Ramos (cell line): ENCODE results near the gene RAPGEF5.

ENCODE experiments used
- in situ Hi-C: fragments of 300-500 bp; cut with MboI; formaldehyde crosslinking; loops from one replicate; pipeline ENCODE4 v1.14.3; 2022; ENCODE audit warnings: low sequenced_read_pairs; ENCODE audit not compliant: unreplicated experiment

The RAPGEF5 gene

DNA sequence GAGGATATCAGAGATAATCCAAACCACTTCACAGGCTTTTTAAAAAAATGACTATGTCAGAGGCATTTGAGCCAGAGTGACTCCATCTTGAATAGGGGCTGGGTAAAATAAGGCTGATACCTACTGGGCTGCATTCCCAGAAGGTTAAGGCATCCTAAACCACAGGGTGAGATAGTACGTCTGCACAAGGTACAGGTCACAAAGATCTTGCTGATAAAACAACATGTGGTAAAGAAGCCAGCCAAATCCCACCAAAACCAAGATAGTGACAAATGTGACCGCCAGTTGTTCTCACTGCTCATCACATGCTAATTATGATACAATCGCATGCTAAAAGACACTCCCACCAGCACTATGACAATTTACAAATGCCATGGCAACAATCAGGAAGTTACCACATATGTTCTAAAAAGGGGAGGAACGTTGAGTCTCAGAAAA is 177.5 kb downstream of the RAPGEF5 start:
- in situ Hi-C loops = no loop called here

DNA sequence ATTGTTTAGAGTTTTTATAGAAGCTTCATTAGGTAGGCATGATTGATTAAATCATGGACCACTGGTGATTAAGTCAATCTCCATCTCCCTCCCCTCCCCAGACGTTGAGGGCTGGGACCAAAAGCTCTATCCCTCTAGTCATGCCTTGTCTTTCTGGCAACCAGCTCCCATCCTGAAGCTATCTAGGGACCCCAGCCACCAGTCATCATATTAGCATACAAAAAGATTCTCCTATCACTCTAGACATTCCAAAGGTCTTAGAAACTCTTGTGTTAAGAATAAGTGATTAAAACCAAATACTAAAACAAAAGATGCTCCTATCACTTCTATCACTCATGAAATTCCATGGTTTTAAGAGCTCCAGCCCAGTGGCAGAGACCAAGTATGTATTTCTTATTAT is 178.2 kb downstream of the RAPGEF5 start:
- in situ Hi-C loops = no loop called here

- in situ Hi-C loops = no loop called here
Measured at GRCh38 chr7:22176791-22177412, 180.1 kb downstream of the RAPGEF5 start.

DNA sequence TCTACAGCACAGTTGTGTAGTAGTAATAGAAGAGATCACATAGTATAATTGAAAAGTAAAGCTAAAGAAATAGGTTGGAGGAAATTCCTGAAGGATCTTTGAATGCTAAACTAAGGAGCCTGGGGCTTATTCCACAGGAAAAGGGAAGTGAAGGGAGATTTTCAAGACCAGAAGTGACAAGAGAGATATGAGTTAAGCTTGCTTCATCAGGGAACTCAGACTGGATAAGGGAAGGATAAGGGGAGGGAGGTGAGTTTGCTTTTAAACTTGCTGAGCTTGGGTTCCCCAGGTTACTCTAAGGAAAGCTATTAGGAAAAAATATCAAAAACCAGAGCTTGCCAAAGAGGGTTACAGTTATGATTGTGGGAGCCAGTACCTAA is 182.4 kb downstream of the RAPGEF5 start:
- in situ Hi-C loops = no loop called here

GRCh38 chr7:22173685-22174573 is 183.0 kb downstream of the RAPGEF5 start:
- in situ Hi-C loops = no loop called here

GRCh38 chr7:22168129-22168634 is 188.8 kb downstream of the RAPGEF5 start:
- in situ Hi-C loops = no loop called here

- in situ Hi-C loops = no loop called here
Measured at GRCh38 chr7:22167482-22167881, 189.5 kb downstream of the RAPGEF5 start.

DNA sequence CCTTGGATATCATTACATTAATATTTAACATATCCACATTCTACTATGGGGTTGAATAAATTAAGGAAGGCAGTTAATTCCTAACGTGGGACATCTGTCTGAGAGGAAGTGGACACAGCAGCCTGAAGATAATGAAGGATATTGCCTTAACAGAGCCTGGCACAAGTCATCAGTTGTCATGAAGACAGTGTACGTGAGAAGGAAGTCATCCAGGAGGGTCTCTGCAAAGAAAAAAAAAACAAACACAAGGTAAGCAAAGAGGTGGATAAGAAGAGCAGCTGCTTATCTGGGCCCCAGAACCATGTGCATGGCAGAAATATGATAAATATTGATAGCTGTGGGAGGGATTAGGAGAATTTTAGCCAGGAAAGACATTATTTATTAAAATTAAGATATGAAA is 190.0 kb downstream of the RAPGEF5 start:
- in situ Hi-C loops = no loop called here

- in situ Hi-C loops = no loop called here
Measured at GRCh38 chr7:22159341-22159740, 197.6 kb downstream of the RAPGEF5 start.

- in situ Hi-C loops = no loop called here
Measured at GRCh38 chr7:22157552-22157951, 199.4 kb downstream of the RAPGEF5 start.

DNA sequence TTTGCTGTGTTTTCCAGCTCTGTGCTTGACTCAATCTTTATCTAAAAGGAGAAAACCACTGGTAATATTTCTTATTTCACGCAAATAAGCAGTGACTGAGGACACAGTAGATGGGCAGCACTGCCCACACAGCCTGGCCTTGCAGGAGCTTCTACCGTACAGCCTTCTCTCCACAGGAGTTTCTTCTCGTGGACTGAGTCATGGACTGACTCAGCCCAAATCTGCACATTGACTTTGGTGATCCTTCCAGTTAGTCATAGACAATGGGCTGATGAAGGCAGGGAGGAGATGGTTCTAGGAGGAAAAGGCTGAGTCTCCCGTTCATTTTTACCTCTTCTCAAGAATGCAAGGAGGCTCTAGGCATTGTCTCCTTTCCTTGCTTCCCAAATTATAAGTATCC is 200.7 kb downstream of the RAPGEF5 start:
- in situ Hi-C loops = no loop called here

DNA sequence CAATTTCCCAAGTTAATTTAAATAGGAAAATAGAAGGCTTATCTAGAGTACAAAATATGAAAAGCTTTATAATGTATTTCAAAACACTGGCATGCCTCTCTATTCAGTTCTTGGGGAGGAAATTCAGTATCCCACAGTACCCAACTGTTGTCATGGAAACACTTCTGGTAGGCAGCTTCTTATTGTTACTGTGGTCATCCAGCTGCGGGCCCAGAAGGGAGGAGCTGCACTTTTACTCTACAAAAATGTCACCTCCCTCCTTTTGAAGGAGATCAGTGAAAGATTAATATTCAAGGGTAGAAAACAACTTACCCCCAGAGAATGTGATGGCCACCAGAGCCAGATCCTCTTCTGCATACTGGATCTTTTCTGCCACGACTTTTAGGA is 202.8 kb downstream of the RAPGEF5 start:
- in situ Hi-C loops = no loop called here

DNA sequence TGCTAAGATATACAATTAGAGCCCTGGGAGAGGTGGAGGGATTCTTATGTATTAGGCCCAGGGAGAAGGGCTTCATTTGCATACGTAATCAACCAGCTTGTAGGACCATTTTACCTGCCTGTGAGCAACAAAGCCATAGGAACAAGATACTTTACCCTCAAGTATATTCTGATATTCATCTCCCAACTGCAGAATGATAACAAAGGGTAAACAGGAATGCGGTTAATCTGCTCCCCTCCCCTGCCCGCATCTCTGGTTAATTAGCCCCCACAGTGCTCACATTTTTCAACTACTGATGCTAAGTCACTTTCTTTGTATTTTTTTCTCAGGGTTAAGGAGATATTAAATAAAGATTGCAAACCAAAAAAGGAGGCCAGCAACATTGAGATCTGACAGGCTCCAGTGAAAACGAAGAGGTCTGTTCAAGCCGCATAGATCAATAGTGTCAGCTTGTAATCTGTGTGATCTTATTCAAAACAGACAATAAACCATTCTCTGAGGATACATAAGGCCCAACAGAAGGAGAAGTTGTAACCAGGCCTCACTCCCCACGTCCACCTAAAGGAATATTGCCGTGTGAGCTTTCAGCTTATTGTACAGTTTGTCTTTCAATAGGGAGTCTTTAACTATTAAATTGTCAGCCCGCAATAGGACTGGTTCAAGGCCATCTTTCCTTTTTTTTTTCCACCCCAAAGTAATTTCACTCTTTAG is 203.4 kb downstream of the RAPGEF5 start:
- in situ Hi-C loops = no loop called here

GRCh38 chr7:22152690-22153089 is 204.3 kb downstream of the RAPGEF5 start:
- in situ Hi-C loops = no loop called here

GRCh38 chr7:22151901-22152300 is 205.1 kb downstream of the RAPGEF5 start:
- in situ Hi-C loops = no loop called here

- in situ Hi-C loops = no loop called here
Measured at GRCh38 chr7:22150221-22150620, 206.7 kb downstream of the RAPGEF5 start.

DNA sequence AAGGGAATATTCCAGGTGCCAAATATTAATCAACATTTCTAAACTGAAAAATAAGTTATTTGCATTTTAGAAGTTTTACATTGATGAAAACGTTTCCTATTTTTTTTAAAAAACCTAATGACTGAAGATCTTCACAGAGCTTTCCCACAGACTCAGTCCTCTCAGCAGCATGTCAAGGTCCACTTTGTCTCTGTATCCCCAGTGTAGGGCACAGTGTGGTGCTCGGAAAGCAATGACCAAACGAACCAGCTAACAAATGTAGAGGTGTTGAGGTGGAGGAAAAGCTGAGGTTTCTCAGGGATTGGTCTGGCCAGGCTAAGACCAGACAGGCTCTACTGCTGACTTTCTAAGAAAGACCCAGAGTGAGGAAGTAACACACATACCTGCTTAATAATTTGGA is 209.1 kb downstream of the RAPGEF5 start:
- in situ Hi-C loops = no loop called here

DNA sequence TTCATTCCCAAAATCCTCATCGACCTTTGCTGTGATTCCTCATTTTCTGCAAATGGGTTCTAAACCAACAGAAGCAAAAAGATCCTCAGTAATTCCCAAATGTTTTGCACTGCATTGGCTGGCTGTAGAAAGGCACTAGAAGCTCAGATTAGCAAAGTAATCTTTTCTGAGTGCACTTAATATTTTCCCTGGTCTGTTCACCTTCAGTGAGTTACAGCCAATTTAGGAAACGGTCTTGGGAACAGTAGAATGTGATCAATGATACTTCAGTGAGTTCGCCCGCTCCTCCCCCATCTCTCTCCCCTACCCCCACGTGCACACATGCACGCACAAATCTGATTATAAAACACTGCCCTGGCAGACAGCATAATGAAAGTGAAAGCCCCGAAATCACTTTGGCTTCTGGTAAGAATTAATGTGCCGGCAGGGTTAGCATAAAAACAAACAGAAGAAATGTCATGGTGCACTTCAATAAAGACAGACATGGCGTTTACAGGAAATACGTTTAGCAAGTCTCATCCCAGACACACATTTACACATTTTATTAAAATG is 209.9 kb downstream of the RAPGEF5 start:
- in situ Hi-C loops = no loop called here

- in situ Hi-C loops = no loop called here
Measured at GRCh38 chr7:22144950-22145349, 212.0 kb downstream of the RAPGEF5 start.

- in situ Hi-C loops = no loop called here
Measured at GRCh38 chr7:22143491-22143890, 213.5 kb downstream of the RAPGEF5 start.

DNA sequence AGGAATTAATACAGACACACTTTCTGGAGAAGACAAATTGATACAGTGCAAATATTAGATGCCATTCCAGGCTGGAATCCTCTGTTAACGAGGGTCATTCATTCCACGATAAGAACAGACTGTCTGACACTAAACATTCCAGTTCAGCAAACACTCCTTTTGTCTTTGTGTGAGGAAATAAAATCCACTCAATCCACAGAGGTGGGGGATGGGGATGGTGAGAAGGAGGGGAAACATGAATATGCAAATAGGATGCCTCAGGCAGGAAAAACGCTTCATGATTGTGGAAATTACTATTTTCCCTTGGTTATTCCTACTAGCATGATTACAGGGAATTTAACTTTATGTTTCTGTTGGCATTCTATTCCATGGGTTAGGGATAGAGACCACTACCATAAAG is 214.4 kb downstream of the RAPGEF5 start:
- in situ Hi-C loops = no loop called here
